ENCODE data around the gene KIF26B.
"Not testable (repeated sequence)": the region's sequence is repeated elsewhere in the genome, so short reads cannot be mapped to it uniquely, and the experiment has no call there.

Gene KIF26B

DNA sequence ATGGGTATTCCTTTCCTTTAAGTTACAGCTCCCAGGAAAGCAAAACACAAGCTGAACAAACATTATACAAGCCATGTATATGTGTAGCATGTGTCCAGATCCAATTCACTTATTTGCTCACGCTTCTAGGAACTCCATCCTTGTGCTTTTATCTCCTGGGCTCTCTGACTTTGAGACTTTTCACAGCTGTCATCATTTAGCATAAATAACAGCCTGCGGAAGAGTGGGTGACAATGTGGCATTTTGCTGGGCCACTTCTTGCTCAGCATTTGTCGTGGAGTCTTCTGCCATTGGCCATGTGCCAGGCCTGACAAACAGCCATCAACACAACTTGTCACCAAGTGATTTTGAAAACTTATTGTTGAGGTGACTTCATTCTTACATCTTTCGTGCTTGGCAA, 164.3 kb downstream of the KIF26B start:
- no peaks in the 10 kb centered on the region for H3K4me1 ChIP-seq (ENCODE audit: insufficient read depth, low read length, poor library complexity, severe bottlenecking)
- no peak overlapping the region for H3K4me2 ChIP-seq (ENCODE audit: low read depth, low read length, poor library complexity, severe bottlenecking)
- no peak for TF ChIP-seq EZH2phosphoT487 (IDR thresholded peaks at IDR 0.05; ENCODE audit: borderline replicate concordance)
- TF ChIP-seq, protein P1, sequence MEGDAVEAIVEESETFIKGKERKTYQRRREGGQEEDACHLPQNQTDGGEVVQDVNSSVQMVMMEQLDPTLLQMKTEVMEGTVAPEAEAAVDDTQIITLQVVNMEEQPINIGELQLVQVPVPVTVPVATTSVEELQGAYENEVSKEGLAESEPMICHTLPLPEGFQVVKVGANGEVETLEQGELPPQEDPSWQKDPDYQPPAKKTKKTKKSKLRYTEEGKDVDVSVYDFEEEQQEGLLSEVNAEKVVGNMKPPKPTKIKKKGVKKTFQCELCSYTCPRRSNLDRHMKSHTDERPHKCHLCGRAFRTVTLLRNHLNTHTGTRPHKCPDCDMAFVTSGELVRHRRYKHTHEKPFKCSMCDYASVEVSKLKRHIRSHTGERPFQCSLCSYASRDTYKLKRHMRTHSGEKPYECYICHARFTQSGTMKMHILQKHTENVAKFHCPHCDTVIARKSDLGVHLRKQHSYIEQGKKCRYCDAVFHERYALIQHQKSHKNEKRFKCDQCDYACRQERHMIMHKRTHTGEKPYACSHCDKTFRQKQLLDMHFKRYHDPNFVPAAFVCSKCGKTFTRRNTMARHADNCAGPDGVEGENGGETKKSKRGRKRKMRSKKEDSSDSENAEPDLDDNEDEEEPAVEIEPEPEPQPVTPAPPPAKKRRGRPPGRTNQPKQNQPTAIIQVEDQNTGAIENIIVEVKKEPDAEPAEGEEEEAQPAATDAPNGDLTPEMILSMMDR (conservative IDR thresholded peaks at IDR 0.05; ENCODE audit: low read length), result no peak
- no peaks in the 10 kb centered on the region for H3K9me2 ChIP-seq (replicated peaks; ENCODE audit: low read depth, low read length)
- H3F3A ChIP-seq (ENCODE audit: low read depth), result no peaks in the 10 kb centered on the region
- no peak overlapping the region for H3K9ac ChIP-seq (ENCODE audit: low read depth, low read length, poor library complexity, severe bottlenecking)
- H3K27me3 ChIP-seq (ENCODE audit: insufficient read depth, low read length, poor library complexity, severe bottlenecking), result no peaks in the 10 kb centered on the region
- no peak overlapping the region for H3K4me3 ChIP-seq (ENCODE audit: low read length, poor library complexity, severe bottlenecking)
- H3K79me2 ChIP-seq (ENCODE audit: insufficient read depth, low read length), result no peaks in the 10 kb centered on the region
- no peaks in the 10 kb centered on the region for H3K9me3 ChIP-seq (ENCODE audit: insufficient read depth, low read depth, low read length)
- H2AFZ ChIP-seq (ENCODE audit: low read length), result no peak overlapping the region
- no peaks in the 10 kb centered on the region for H3K36me3 ChIP-seq (ENCODE audit: insufficient read depth, low read length)
- H4K20me1 ChIP-seq (ENCODE audit: insufficient read depth, low read length, poor library complexity, severe bottlenecking), result no peaks in the 10 kb centered on the region

DNA sequence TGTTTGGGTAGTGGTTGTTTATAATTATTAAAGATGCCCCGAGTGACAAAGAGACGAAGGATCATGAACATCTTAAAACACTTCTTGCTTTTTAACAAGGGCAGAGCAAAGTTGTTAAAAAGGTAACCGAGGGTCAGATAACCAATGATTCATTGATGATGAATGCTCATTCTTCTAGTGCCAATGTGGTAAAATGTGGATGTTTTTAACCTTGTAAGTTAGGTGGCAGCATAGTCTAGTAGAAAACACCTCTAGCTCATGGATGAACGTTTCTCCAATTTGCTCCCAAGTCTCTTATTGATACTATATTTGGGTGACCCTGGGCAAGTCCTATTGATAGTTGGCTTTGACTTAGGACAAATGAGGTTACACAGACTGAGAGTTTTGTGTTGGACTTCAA, 167.9 kb downstream of the KIF26B start:
- H3F3A ChIP-seq (ENCODE audit: low read depth), result no peaks in the 10 kb centered on the region

DNA sequence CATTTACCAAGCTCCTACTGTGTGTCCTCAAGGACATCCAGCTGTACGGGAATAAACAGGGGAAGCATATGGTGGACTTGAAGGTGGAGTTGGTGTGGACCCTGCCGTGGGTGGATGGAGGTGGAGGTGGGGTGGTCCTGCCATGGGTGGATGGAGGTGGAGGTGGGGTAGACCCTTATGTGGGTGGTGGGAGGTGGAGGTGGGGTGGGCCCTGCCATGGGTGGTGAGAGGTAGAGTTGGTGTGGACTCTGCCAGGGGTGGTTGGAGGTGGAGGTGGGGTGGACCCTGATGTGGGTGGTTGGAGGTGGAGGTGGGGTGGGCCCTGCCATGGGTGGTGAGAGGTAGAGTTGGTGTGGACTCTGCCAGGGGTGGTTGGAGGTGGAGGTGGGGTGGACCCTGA, 169.0 kb downstream of the KIF26B start:
- not testable (repeated sequence) for H3K9me3 ChIP-seq (ENCODE audit: insufficient read depth, low read depth, low read length); H3K27me3 ChIP-seq (ENCODE audit: insufficient read depth, low read length, poor library complexity, severe bottlenecking); H3K79me2 ChIP-seq (ENCODE audit: insufficient read depth, low read length); H3K9me2 ChIP-seq (replicated peaks; ENCODE audit: low read depth, low read length); H3K9ac ChIP-seq (ENCODE audit: low read depth, low read length, poor library complexity, severe bottlenecking); H4K20me1 ChIP-seq (ENCODE audit: insufficient read depth, low read length, poor library complexity, severe bottlenecking); H3F3A ChIP-seq (ENCODE audit: low read depth); H3K4me3 ChIP-seq (ENCODE audit: low read length, poor library complexity, severe bottlenecking); H3K36me3 ChIP-seq (ENCODE audit: insufficient read depth, low read length); H2AFZ ChIP-seq (ENCODE audit: low read length); H3K4me1 ChIP-seq (ENCODE audit: insufficient read depth, low read length, poor library complexity, severe bottlenecking); H3K4me2 ChIP-seq (ENCODE audit: low read depth, low read length, poor library complexity, severe bottlenecking)

More for the DNA sequence above, 167.9 kb downstream of the KIF26B start:
- Histone ChIP-seq H4K20me1 (ENCODE audit: insufficient read depth, low read length, poor library complexity, severe bottlenecking) (no peaks in the 10 kb centered on the region), H3K27me3 (ENCODE audit: insufficient read depth, low read length, poor library complexity, severe bottlenecking) (no peaks in the 10 kb centered on the region), H3K9ac (ENCODE audit: low read depth, low read length, poor library complexity, severe bottlenecking) (no peak overlapping the region), H3K36me3 (ENCODE audit: insufficient read depth, low read length) (no peaks in the 10 kb centered on the region), H3K4me1 (ENCODE audit: insufficient read depth, low read length, poor library complexity, severe bottlenecking) (no peaks in the 10 kb centered on the region), H2AFZ (ENCODE audit: low read length) (no peak overlapping the region), H3K79me2 (ENCODE audit: insufficient read depth, low read length) (no peaks in the 10 kb centered on the region), H3K9me2 (replicated peaks; ENCODE audit: low read depth, low read length) (no peaks in the 10 kb centered on the region), H3K4me2 (ENCODE audit: low read depth, low read length, poor library complexity, severe bottlenecking) (no peak overlapping the region), H3K9me3 (ENCODE audit: insufficient read depth, low read depth, low read length) (no peaks in the 10 kb centered on the region), H3K4me3 (ENCODE audit: low read length, poor library complexity, severe bottlenecking) (no peak overlapping the region)
- TF ChIP-seq, protein P1 (conservative IDR thresholded peaks at IDR 0.05; ENCODE audit: low read length), result peak; percentile 20; the same call in 1 of the 2 replicates
- TF ChIP-seq EZH2phosphoT487 (IDR thresholded peaks at IDR 0.05; ENCODE audit: borderline replicate concordance), result no peak

DNA sequence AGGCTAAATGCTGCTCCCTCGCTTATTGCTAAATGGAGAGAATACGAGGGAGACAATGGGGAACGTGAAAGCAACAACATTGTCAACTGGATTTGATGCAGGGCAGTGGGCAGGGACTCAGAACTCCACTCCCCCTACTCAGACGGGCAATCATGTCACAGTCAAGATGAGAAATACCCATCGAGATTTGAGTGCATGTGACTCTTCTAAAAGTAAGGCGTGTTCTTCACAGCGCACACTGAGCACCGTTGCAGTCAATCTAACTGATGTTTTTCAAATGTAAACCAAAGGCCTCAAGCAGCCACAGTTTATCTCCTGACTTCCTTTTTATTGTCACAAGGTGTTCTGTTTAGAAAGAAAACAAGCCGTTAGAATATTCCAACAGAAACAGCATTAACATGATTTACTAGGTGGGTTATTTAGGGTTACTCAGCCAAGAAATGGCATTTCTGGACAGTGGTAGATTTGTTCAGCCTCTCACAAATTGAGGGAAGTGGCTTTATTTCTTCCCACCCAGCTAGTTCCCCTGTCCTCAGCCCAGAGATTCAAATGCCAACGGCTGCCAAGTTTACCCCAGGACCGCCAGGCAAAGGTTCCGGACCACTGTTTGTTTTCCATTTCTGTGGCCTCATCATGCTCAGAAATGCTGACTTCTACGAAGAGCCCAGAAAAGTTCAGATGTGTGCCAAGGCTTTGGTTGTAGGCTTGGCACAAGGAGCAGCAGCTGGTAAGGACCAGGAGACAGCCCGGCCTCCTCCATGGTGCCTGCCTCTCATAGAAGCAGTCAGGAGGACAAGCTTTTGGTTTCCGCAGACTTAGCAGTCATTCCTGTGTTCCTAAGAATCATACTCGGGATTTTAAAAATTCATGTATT, 171.4 kb downstream of the KIF26B start:
- no peaks in the 10 kb centered on the region for H4K20me1 ChIP-seq (ENCODE audit: insufficient read depth, low read length, poor library complexity, severe bottlenecking)
- no peak overlapping the region for H2AFZ ChIP-seq (ENCODE audit: low read length)
- H3K27me3 ChIP-seq (ENCODE audit: insufficient read depth, low read length, poor library complexity, severe bottlenecking), result no peaks in the 10 kb centered on the region
- no peaks in the 10 kb centered on the region for H3F3A ChIP-seq (ENCODE audit: low read depth)
- no peak overlapping the region for H3K4me2 ChIP-seq (ENCODE audit: low read depth, low read length, poor library complexity, severe bottlenecking)
- no peaks in the 10 kb centered on the region for H3K79me2 ChIP-seq (ENCODE audit: insufficient read depth, low read length)
- H3K4me1 ChIP-seq (ENCODE audit: insufficient read depth, low read length, poor library complexity, severe bottlenecking), result no peaks in the 10 kb centered on the region
- TF ChIP-seq, protein P1 (conservative IDR thresholded peaks at IDR 0.05; ENCODE audit: low read length), result no peak
- H3K9ac ChIP-seq (ENCODE audit: low read depth, low read length, poor library complexity, severe bottlenecking), result no peak overlapping the region
- H3K9me3 ChIP-seq (ENCODE audit: insufficient read depth, low read depth, low read length), result no peaks in the 10 kb centered on the region
- no peaks in the 10 kb centered on the region for H3K36me3 ChIP-seq (ENCODE audit: insufficient read depth, low read length)
- H3K4me3 ChIP-seq (ENCODE audit: low read length, poor library complexity, severe bottlenecking), result no peak overlapping the region
- H3K9me2 ChIP-seq (replicated peaks; ENCODE audit: low read depth, low read length), result no peaks in the 10 kb centered on the region

Measured in Loucy (cell line).